NAMALWA (cell line): ENCODE results near the gene KRT33B.
"Not testable (repeated sequence)": the region's sequence is repeated elsewhere in the genome, so short reads cannot be mapped to it uniquely, and the experiment has no call there.

Experiments
- DNase-seq: peaks from one replicate; pipeline ENCODE4 v3.0.0-alpha.2; 2015; ENCODE audit warnings: low spot score

KRT33B gene

GRCh38 chr17:41393826-41394225, 24.2 kb upstream of the KRT33B start:
- no peak for DNase-seq

GRCh38 chr17:41393294-41393693, 23.7 kb upstream of the KRT33B start:
- no peak for DNase-seq

- no peak for DNase-seq
Measured at GRCh38 chr17:41392278-41392677, 22.7 kb upstream of the KRT33B start.

DNA sequence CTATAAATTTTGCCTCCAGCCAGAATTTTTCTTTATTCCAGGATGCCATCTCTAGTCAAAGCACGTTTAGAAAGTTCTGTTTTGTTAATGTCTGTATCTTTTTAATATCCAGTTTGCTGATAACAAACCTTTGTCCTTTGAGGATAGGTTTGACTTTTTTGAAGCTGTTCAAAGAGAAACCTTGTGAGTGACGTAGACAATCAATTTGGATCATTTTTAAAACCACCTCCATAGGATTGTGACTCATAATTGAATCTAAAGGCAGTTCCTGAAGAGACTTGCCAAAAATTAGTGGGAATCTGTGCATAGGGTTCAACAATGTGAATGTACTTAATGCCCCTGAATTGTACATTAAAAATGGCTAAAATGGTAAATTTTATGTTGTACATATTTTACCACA, 21.9 kb upstream of the KRT33B start:
- no peak for DNase-seq

DNA sequence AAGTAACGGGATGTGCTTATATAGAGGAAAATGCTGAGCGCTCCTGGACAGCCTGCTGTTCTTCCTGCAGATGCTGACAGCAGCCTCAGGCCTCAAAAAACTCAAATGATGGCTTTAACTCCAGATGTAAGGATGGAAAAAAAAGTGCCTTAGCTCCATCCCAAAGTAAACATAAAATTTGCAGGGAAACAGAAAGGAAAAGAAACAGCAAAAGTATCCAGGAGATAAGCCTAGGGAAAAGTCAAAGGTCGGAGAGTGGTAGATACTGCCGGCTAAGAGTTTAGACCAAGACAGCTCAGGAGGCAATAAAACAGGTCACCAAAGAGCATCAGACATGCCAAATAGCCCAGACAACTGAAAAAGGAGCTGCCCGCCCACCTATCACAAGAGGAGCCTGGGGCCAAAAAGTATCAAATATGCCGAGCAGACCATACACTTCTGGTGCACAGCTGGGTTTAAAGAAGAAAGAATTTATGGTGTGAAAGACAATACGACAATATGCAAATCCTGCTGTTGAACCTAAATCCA, 20.9 kb upstream of the KRT33B start:
- no peak for DNase-seq

- DNase-seq: no peak
Measured at GRCh38 chr17:41387670-41388069, 18.1 kb upstream of the KRT33B start.

GRCh38 chr17:41386227-41386626, 16.6 kb upstream of the KRT33B start:
- DNase-seq: no peak

GRCh38 chr17:41383690-41384089, 14.1 kb upstream of the KRT33B start:
- no peak for DNase-seq

DNA sequence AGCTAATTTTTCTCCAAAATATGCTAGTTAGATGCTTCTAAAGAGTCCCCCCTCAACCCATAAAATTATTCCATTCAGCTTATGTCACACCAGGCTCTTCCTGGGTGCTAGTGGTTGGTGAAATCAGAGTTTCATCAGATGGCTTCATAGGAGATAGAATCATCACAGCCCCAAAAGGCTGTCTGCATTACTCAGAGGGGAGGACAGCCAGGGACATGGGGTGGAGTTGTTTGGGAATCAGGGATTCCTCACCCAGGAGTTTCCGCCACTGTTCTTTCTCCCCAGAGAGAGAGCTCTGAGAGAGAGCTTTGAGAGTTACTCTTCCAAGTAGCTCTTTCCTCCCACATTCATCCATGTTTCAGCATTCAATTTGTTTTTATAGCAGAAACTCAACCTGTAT, 12.8 kb upstream of the KRT33B start:
- DNase-seq: no peak

DNA sequence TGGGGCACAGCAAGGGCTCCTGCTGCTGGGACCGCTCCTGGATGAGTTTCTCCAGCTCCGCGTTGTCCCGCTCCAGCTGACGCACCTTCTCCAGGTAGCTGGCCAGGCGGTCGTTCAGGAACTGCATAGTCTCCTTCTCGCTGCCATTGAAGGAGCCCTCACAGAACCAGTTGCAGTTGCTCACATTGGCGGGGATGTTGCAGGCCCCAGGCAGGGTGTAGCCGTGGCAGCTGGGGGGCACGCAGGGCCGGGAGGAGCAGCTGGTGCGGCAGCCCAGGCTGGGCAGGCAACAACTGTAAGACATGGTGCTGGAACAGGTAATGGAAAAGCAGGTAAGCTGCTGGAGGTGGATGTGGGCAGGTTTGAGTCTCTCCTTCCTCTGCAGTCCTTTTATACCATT, 12.3 kb upstream of the KRT33B start, which contains the start of gene KRT34:
Gene KRT34, minus strand, starts transcription at position 364 of the 400 bp plus-strand sequence. Its CDS starts 60 bp downstream, at position 304.
- DNase-seq: not testable (repeated sequence)

DNA sequence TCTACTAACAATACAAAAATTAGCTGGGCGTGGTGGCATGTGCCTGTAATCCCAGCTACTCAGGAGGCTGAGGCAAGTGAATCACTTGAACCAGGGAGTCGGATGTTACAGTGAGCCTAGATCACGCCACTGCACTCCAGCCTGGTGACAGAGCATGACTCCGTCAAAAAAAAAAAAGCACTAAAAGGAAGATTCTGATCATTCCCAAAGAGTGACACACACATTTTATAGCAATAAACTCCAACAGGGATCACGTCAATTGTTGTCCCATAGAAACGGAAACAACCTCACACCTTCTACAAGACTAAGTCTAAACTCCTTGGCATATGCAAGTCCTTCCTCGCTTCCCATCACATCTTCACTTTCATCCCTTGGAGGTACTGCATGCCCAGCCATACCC, 10.5 kb upstream of the KRT33B start:
- not testable (repeated sequence) for DNase-seq

DNA sequence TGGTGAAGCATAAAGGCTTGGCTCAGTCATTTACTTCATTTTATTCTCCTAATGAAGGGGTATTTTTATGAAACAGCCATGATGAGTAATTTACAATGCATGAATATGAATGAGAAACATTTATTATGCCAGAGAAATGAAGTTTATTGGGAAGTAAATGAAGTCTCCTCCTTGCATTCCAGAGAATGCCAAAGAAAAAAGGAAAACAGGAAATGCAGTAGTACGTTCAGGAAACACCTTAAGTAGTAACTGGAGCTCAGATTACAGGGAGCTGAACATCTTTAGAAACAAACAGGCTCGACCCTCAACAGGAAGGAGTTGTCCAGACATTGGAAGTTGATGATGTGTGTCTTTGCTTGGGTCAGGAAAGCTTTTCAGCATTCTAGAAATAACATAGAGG, 7.9 kb upstream of the KRT33B start:
- no peak for DNase-seq

DNA sequence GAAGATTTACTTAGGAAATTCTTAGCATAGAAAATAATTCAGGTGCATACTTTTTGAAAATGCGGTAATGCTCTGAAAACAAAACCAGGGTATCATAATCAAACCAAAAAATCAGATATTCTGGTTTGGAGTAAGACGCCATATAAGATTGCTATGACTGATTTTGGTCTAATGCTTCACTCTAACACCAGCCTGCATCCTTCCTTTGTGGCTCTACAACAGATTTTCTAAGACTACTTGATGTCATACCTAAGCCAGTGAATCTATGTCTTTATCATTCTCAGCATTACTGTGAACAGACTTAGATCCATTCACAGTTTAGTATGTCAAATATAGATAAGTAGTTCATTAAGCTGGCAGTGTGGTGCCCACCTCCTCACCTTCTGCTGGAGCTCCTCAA, 590 bp downstream of the KRT33B start:
- DNase-seq: no peak

DNA sequence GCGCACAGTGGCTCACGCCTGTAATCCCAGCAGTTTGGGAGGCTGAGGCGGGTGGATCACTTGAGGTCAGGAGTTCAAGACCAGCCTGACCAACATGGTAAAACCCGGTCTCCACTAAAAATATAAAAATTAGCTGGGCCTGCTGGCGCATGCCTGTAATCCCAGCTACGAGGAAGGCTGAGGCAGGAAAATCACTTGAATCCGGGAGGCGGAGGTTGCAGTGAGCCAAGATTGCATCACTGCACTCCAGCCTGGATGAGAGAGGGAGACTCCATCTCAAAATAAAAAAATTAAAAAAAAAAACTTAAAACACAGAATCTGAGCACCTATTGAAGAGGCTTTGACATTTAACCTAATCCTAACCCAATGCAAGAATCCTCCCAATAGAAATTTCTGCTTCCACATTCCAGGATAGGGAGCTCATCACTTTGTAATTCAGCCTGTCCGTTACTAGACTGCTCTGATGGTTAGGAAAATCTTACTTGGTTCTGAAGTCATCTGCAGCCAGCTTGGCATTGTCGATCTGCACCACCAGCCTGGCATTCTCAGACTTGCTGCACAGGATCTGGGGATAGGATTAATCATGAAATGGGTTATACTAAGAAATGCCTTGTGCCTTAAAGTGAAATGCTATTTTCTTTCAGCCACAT, 2.1 kb downstream of the KRT33B start:
- no peak for DNase-seq

DNA sequence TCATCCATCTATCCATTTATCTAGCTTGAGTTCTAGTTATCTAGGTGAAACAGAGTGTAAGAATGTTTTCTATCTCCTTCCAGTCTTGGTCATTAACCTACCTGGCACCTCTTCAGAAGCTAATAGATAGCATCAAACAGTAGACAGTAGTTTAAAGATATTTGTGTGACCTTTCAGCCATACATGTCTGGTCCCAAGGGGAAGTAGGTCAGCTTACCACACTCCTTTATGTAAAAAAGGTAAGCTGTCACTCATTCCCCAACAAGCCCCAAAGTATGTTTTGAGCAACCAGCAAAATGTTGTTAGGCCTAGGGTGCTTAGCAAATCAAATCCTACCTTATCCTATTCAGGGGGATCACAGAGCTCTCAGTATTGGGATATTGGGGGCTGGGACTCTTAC, 3.5 kb downstream of the KRT33B start:
- no peak for DNase-seq

- no peak for DNase-seq
Measured at GRCh38 chr17:41363881-41364280, 5.7 kb downstream of the KRT33B start.

GRCh38 chr17:41360296-41360995, 9.2 kb downstream of the KRT33B start:
- DNase-seq: no peak

DNA sequence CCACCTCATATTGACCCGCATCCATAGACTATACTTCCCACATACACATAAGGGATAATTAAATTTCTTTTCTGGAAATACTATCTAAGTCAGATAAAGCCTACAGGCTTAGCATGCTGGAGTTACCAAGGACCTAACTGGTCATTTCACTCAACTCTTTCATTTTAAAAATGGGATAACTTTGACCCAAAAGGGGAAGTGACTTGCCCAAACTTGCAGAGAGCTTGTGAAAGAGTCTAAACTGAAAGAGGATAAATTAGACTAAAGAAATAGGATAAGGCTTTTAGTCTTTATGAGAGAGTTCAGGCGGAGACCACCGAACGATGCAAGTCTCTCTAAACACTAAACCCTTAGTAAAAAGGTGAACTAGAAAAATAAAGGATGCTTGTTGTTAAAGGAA, 15.1 kb downstream of the KRT33B start:
- DNase-seq: no peak

GRCh38 chr17:41352597-41353366, 16.8 kb downstream of the KRT33B start:
- no peak for DNase-seq

GRCh38 chr17:41351177-41351576, 18.4 kb downstream of the KRT33B start:
- DNase-seq: no peak

DNA sequence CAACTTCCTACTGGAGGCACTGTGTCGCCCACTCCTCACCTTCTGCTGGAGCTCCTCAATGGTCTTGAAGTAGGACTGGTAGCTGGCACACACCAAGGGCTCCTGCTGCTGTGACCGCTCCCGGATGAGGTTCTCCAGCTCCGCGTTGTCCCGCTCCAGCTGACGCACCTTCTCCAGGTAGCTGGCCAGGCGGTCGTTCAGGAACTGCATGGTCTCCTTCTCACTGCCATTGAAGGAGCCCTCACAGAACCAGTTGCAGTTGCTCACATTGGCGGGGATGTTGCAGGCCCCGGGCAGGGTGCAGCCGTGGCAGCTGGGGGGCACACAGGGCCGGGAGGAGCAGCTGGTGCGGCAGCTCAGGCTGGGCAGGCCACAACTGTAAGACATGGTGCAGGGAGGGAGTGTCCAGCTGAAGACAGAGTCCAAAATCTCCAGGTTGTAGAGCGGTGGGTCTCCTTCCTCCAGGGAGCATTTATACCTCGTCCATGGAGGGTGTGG, 19.2 kb downstream of the KRT33B start, which contains the start of gene KRT33A:
Gene KRT33A, minus strand, starts transcription at position 448 of the 498 bp plus-strand sequence. Its CDS starts 61 bp downstream, at position 387.
- not testable (repeated sequence) for DNase-seq
